HG03521 (cell line): ENCODE data around the gene FAM219B.

Source experiments
- ATAC-seq: cut with Tn5 transposase; IDR thresholded peaks from one replicate; pipeline ENCODE4 v1.9.1; 2021; ENCODE audit warnings: mild to moderate bottlenecking, moderate library complexity; ENCODE audit not compliant: unreplicated experiment

The FAM219B gene

GRCh38 chr15:74878273-74878672 is 28.4 kb downstream of the FAM219B start:
- ATAC-seq: no peak

GRCh38 chr15:74873756-74874424 is 32.8 kb downstream of the FAM219B start:
- ATAC-seq: no peak

GRCh38 chr15:74873036-74873755 is 33.5 kb downstream of the FAM219B start, which contains the start of gene SCAMP2:
SCAMP2 (minus strand) TSS chr15:74873365; CDS start chr15:74873255, 110 bp downstream.
- peak; percentile 78 for ATAC-seq

GRCh38 chr15:74872702-74873035 is 34.0 kb downstream of the FAM219B start:
- ATAC-seq: no peak

GRCh38 chr15:74870436-74871215 is 36.0 kb downstream of the FAM219B start:
- no peak for ATAC-seq

- ATAC-seq: peak; percentile 41
These were observed 36.8 kb downstream of the FAM219B start for GRCh38 chr15:74869726-74870407.

- no peak for ATAC-seq
These were observed 37.3 kb downstream of the FAM219B start for GRCh38 chr15:74869372-74869725.

GRCh38 chr15:74868059-74868458 is 38.6 kb downstream of the FAM219B start:
- ATAC-seq: no peak

- ATAC-seq: no peak
These were observed 39.1 kb downstream of the FAM219B start for GRCh38 chr15:74867466-74868038.

GRCh38 chr15:74866090-74866489 is 40.6 kb downstream of the FAM219B start:
- no peak for ATAC-seq

GRCh38 chr15:74865316-74865715 is 41.3 kb downstream of the FAM219B start:
- no peak for ATAC-seq

- ATAC-seq: no peak
These were observed 42.4 kb downstream of the FAM219B start for GRCh38 chr15:74864296-74864695.

- ATAC-seq: no peak
These were observed 43.2 kb downstream of the FAM219B start for GRCh38 chr15:74863239-74864056.

GRCh38 chr15:74858369-74858740 is 48.3 kb downstream of the FAM219B start:
- no peak for ATAC-seq

- ATAC-seq: no peak
These were observed 48.8 kb downstream of the FAM219B start for GRCh38 chr15:74857671-74858368.

GRCh38 chr15:74857082-74857655 is 49.5 kb downstream of the FAM219B start:
- ATAC-seq: peak; percentile 63

- ATAC-seq: no peak
These were observed 50.1 kb downstream of the FAM219B start for GRCh38 chr15:74856537-74856936.

GRCh38 chr15:74855857-74856256 is 50.8 kb downstream of the FAM219B start:
- ATAC-seq: no peak

- ATAC-seq: no peak
These were observed 52.1 kb downstream of the FAM219B start for GRCh38 chr15:74854453-74855022.
